Rectal smooth muscle tissue (tissue), 1 donor: ENCODE results near the gene PFKFB1.

Experiments used
- H3K27ac ChIP-seq: one replicate; pipeline ENCODE4 v1.7.0; 2013; ENCODE audit warnings: low read depth, low read length, inconsistent platforms
- H3K27me3 ChIP-seq: one replicate; pipeline ENCODE4 v1.7.0; 2013; ENCODE audit warnings: low read length; ENCODE audit not compliant: control insufficient read depth, insufficient read depth
- H3K36me3 ChIP-seq: one replicate; pipeline ENCODE4 v1.7.0; 2013; ENCODE audit warnings: low read length; ENCODE audit not compliant: control insufficient read depth, insufficient read depth
- H3K4me1 ChIP-seq: one replicate; pipeline ENCODE4 v1.7.0; 2013; ENCODE audit warnings: low read length; ENCODE audit not compliant: control insufficient read depth, insufficient read depth
- H3K4me3 ChIP-seq: one replicate; pipeline ENCODE4 v1.7.0; 2013; ENCODE audit warnings: low read length
- H3K9ac ChIP-seq: one replicate; pipeline ENCODE4 v1.7.0; 2013; ENCODE audit warnings: low read length

The PFKFB1 gene

GRCh38 chrX:54933150-54933826, 60.7 kb downstream of the PFKFB1 start:
- Histone ChIP-seq H3K36me3 (peaks cover 5% of the 10 kb centered on the region), H3K27ac (no peak overlapping the region), H3K27me3 (peaks cover 3% of the 10 kb centered on the region), H3K4me3 (no peak overlapping the region), H3K9ac (no peak overlapping the region), H3K4me1 (no peaks in the 10 kb centered on the region)

DNA sequence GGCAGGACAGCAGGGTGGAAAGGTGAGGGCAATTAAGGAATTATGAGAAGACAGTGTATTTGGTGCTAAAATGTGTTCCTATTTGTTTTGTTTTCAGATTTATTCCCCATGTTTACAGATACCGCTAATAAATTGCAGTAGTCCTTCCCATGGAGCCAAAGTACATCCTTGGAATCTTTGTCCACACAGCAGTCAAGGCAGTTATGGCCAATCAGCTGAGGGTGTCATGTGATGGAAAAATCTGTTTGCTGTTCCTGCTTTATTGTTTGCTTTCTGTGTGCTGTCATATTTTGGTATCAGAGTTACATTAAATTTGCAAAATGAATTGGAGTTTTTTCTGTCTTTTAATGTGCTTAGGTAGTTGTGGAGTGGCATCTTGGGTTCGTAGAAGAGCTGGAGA, 62.9 kb downstream of the PFKFB1 start:
- Histone ChIP-seq H3K4me3 (no peak overlapping the region), H3K36me3 (peaks cover 5% of the 10 kb centered on the region), H3K27ac (no peak overlapping the region), H3K9ac (no peak overlapping the region), H3K4me1 (no peaks in the 10 kb centered on the region), H3K27me3 (peaks cover 3% of the 10 kb centered on the region)

- Histone ChIP-seq H3K36me3 (peaks cover 5% of the 10 kb centered on the region), H3K9ac (no peak overlapping the region), H3K27me3 (peaks cover 3% of the 10 kb centered on the region), H3K27ac (no peak overlapping the region), H3K4me3 (no peak overlapping the region), H3K4me1 (no peaks in the 10 kb centered on the region)
Measured at GRCh38 chrX:54930291-54931049, 63.5 kb downstream of the PFKFB1 start.

GRCh38 chrX:54928876-54929275, 65.1 kb downstream of the PFKFB1 start:
- Histone ChIP-seq H3K27ac (no peak overlapping the region), H3K9ac (no peak overlapping the region), H3K4me3 (no peak overlapping the region), H3K36me3 (peaks cover 5% of the 10 kb centered on the region), H3K27me3 (no peaks in the 10 kb centered on the region), H3K4me1 (no peaks in the 10 kb centered on the region)

GRCh38 chrX:54926978-54927377, 67.0 kb downstream of the PFKFB1 start:
- Histone ChIP-seq H3K36me3 (peaks cover 5% of the 10 kb centered on the region), H3K9ac (no peak overlapping the region), H3K27ac (no peak overlapping the region)

DNA sequence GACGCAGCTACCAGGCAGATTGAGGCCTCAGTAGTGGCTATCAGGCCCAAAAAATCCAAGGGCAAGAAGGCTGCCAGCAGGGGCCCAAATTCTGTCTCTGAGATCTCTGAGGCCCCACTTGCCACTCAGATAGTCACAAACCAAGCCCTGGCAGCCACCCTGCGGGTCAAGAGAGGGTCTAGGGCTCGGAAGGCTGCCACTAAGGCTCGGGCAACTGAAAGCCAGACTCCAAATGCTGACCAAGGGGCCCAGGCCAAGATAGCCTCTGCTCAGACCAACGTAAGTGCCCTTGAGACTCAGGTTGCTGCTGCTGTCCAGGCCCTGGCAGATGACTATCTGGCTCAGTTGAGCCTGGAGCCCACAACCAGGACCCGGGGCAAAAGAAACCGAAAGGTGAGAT, 70.6 kb downstream of the PFKFB1 start:
- H3K4me3 ChIP-seq, result no peak overlapping the region
- H3K36me3 ChIP-seq, result no peaks in the 10 kb centered on the region
- H3K9ac ChIP-seq, result no peak overlapping the region
- no peak overlapping the region for H3K27ac ChIP-seq
- H3K27me3 ChIP-seq, result peaks cover 3% of the 10 kb centered on the region
- H3K4me1 ChIP-seq, result no peaks in the 10 kb centered on the region

More at GRCh38 chrX:54926978-54927377, 67.0 kb downstream of the PFKFB1 start:
- H3K27me3 ChIP-seq, result no peaks in the 10 kb centered on the region
- H3K4me3 ChIP-seq, result no peak overlapping the region
- H3K4me1 ChIP-seq, result no peaks in the 10 kb centered on the region

GRCh38 chrX:54922547-54922946, 71.4 kb downstream of the PFKFB1 start:
- Histone ChIP-seq H3K9ac (no peak overlapping the region), H3K27ac (no peak overlapping the region), H3K4me1 (no peaks in the 10 kb centered on the region)

GRCh38 chrX:54921427-54922021, 72.5 kb downstream of the PFKFB1 start:
- Histone ChIP-seq H3K27me3 (peaks cover 3% of the 10 kb centered on the region), H3K4me1 (no peaks in the 10 kb centered on the region), H3K9ac (peak overlapping the region; percentile 21), H3K4me3 (peak overlapping the region; percentile 80), H3K27ac (peak overlapping the region; percentile 22), H3K36me3 (no peaks in the 10 kb centered on the region)

More at GRCh38 chrX:54922547-54922946, 71.4 kb downstream of the PFKFB1 start:
- Histone ChIP-seq H3K27me3 (peaks cover 3% of the 10 kb centered on the region), H3K36me3 (no peaks in the 10 kb centered on the region), H3K4me3 (no peak overlapping the region)

- Histone ChIP-seq H3K27ac (peak within 1 kb of the TSS; percentile 24), H3K9ac (peak within 1 kb of the TSS; percentile 21), H3K36me3 (no peaks in the 10 kb centered on the region)
Measured at GRCh38 chrX:54920610-54921426, 73.2 kb downstream of the PFKFB1 start, which contains the start of gene TRO. Gene TRO, plus strand, starts transcription at chrX:54920824. Its CDS starts 1,423 bp downstream, at chrX:54922247.

GRCh38 chrX:54909941-54910340, 84.0 kb downstream of the PFKFB1 start:
- no peak overlapping the region for H3K4me3 ChIP-seq
- no peaks in the 10 kb centered on the region for H3K27me3 ChIP-seq
- no peak overlapping the region for H3K9ac ChIP-seq
- no peaks in the 10 kb centered on the region for H3K4me1 ChIP-seq
- H3K36me3 ChIP-seq, result no peaks in the 10 kb centered on the region
- H3K27ac ChIP-seq, result no peak overlapping the region

More at GRCh38 chrX:54920610-54921426, 73.2 kb downstream of the PFKFB1 start, which contains the start of gene TRO:
- Histone ChIP-seq H3K27me3 (peaks cover 3% of the 10 kb centered on the region), H3K4me3 (peak within 1 kb of the TSS; percentile 80), H3K4me1 (no peaks in the 10 kb centered on the region)

DNA sequence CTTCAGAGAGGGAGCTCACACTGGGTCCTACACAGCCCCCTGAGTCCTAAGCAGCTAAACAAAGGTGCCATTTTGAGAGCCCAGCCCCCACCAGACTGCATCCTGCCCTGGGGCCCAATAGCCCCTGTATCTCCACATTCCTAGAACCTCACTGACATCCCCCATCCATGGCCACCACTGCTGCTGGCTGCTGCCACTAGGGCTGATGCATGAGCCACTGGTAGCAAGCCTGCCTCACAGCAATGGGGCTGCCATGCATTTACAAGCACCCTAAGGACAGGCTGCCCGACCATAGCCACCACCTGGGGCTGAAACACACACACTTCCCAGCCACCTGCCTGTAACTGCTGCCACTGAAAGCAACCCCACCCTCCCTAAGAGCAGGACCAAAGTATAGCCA, 99.8 kb downstream of the PFKFB1 start:
- Histone ChIP-seq H3K27me3 (no peaks in the 10 kb centered on the region), H3K9ac (no peak overlapping the region), H3K36me3 (no peaks in the 10 kb centered on the region), H3K27ac (no peak overlapping the region), H3K4me3 (no peak overlapping the region), H3K4me1 (no peaks in the 10 kb centered on the region)

GRCh38 chrX:54891573-54891972, 102.4 kb downstream of the PFKFB1 start:
- no peaks in the 10 kb centered on the region for H3K36me3 ChIP-seq
- no peak overlapping the region for H3K4me3 ChIP-seq
- H3K9ac ChIP-seq, result no peak overlapping the region
- H3K27ac ChIP-seq, result no peak overlapping the region
- H3K4me1 ChIP-seq, result no peaks in the 10 kb centered on the region
- peaks cover 2% of the 10 kb centered on the region for H3K27me3 ChIP-seq
